ENCODE data around the gene MAS1L. TPM values are rescaled to one million over a fixed set of nuclear protein-coding genes. Genes with fewer than 3 reads are reported as not detected.

Gene MAS1L
- total RNA-seq, 1 donor from 2014 or later = not detected

Other genes starting within 250 kb of the MAS1L start
- not detected for gene OR14J1, start 186.3 kb downstream of the MAS1L start, total RNA-seq
- gene OR5V1, start 119.1 kb downstream of the MAS1L start, total RNA-seq = not detected
- not detected for gene OR12D3, start 112.7 kb downstream of the MAS1L start, total RNA-seq
- not detected for gene OR12D2, start 92.3 kb downstream of the MAS1L start, total RNA-seq
- not detected for gene OR12D1, start 73.0 kb downstream of the MAS1L start, total RNA-seq
- not detected for gene OR10C1, start 48.6 kb downstream of the MAS1L start, total RNA-seq
- gene OR11A1, start 30.9 kb downstream of the MAS1L start, total RNA-seq = not detected
- gene OR2H1, start 30.8 kb downstream of the MAS1L start, total RNA-seq = not detected
- gene UBD, start 71.8 kb upstream of the MAS1L start, total RNA-seq = 0.93 TPM
- not detected for gene OR2H2, start 97.2 kb upstream of the MAS1L start, total RNA-seq
- gene GABBR1, start 145.2 kb upstream of the MAS1L start, total RNA-seq = 3.0 TPM
- not detected for gene MOG, start 169.1 kb upstream of the MAS1L start, total RNA-seq
- gene ZFP57, start 193.2 kb upstream of the MAS1L start, total RNA-seq = not detected
- gene HLA-F, start 235.5 kb upstream of the MAS1L start, total RNA-seq = 30.6 TPM

Data from left lobe of liver (tissue), 1 donor.